Tibial nerve (tissue), 4 donors: ENCODE measurements around the gene TKT.

Source experiments
- CTCF ChIP-seq, 5 experiments: fragments of 200-600 bp in 3 of 5; fragments of 450-650 bp in 2 of 5; sonication (generic) in 3 of 5; IDR thresholded peaks; one replicate each; pipeline ENCODE4 v1.5.1; 2016 to 2019; ENCODE audit warnings: antibody characterized with exemption in 5 of 5, mild to moderate bottlenecking in 3 of 5, moderate library complexity in 2 of 5
- EP300 ChIP-seq, 2 donors: sonication (generic); formaldehyde crosslinking; IDR thresholded peaks; one replicate each; pipeline ENCODE4 v1.6.1; 2017; ENCODE audit warnings: antibody characterized with exemption in 2 of 2, mild to moderate bottlenecking in 1 of 2
- POLR2A ChIP-seq, 2 donors: fragments of 450-650 bp; IDR thresholded peaks; one replicate each; pipeline ENCODE4 v1.6.1; 2017; ENCODE audit warnings: antibody characterized with exemption in 2 of 2, mild to moderate bottlenecking in 2 of 2, moderate library complexity in 2 of 2

- TF ChIP-seq EP300 (IDR thresholded peaks at IDR 0.05) (no peak), CTCF (IDR thresholded peaks at IDR 0.05) (no peak), POLR2A (IDR thresholded peaks at IDR 0.05) (no peak)
Measured at GRCh38 chr3:53183514-53183913, 72.3 kb downstream of the TKT start.
